GM18858 (cell line): ENCODE data around the gene COLEC11.
"Not testable (repeated sequence)": the region's sequence is repeated elsewhere in the genome, so short reads cannot be mapped to it uniquely, and the experiment has no call there.

ENCODE experiments used
- ATAC-seq: cut with Tn5 transposase; IDR thresholded peaks from one replicate; pipeline ENCODE4 v1.9.1; 2021; ENCODE audit not compliant: unreplicated experiment

The COLEC11 gene

DNA sequence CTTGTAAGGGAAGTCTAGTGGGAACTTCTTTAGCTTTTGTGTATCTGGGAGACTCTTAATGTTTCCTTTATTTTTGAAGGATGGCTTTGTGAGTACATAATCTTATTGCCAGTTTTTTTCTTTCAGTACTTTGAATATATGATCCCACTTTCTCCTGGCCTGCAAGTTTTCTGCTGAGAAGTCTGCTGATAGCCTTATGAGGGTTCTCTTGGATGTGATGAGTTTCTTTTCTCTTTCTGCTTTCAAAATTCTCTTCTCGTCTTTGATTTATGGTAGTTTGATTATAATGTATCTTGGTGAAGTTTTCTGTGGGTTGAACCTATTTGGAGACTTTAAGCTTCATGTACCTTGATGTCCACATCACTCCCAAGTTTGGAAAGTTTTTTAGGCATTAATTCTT lies 28.1 kb downstream of the COLEC11 start:
- no peak for ATAC-seq

DNA sequence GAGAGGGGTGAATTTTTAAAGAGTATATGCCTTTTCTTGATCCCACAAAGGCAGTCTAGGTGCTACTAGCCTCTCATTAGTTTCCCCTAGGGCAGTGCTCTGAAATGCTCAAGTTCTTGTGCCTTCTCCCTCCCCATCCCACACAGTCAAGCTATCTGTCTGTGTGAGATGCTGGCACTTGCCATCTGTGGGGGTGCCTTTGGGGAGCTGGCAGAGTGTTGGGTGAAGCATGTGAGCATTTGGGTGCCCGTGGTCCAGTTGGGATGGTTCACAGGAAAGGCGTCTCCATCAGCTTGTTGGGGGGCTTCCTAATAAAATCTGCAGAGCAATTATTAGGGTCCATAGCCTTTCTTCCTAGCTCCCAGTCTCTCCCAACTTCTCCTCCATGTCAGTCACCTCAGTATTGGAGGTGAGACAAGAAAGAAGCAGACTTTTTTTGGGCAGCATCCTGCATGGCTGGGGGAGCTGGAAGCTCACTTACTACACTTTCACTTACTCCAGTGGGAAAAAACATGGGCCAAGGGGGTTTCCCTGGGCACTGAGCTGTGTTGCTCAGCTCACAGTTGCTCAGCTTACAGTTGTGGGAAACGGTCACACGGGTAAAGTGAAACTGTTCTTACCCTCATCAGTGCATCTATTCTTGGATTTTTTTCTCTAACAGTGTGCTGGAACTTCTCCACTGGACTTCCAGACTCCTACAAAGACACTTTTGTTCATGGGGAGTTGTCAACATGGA lies 29.3 kb downstream of the COLEC11 start:
- peak; percentile 55 for ATAC-seq

- no peak for ATAC-seq
Measured at GRCh38 chr2:3625186-3625585, 30.3 kb downstream of the COLEC11 start.

DNA sequence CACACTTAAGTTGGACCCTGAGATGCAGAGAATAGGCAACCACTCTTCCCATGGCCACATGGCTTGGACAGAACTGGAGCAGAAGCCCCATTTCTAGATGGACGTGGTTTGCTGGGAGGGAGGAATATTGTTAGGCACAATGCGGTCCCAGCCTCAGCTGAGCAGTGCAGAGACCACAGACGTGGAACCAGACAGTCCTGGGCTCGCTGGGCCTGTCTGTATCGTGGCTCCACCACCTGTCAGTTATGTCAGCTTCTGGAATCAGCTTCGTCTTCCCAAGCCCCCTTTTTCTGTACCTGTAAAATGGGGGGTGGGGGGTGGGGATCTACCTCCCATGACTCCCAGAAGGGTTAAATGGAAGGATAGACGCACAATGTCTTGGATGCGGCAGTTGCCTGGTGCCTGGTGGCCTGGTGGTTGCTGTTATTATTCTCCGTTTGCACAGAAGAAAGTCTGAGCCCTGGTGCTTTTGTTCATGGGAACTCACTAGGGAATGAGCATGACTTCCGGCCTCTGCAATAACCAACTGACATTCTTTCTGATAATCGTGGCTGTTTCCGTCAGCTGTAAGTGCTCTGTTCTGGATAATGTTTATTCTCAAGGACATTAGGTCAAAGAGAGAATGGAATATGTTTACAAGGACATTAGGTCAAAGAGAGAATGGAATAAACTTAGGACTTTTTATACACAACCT lies 31.4 kb downstream of the COLEC11 start:
- no peak for ATAC-seq

GRCh38 chr2:3626812-3627499 lies 32.0 kb downstream of the COLEC11 start:
- ATAC-seq: no peak

DNA sequence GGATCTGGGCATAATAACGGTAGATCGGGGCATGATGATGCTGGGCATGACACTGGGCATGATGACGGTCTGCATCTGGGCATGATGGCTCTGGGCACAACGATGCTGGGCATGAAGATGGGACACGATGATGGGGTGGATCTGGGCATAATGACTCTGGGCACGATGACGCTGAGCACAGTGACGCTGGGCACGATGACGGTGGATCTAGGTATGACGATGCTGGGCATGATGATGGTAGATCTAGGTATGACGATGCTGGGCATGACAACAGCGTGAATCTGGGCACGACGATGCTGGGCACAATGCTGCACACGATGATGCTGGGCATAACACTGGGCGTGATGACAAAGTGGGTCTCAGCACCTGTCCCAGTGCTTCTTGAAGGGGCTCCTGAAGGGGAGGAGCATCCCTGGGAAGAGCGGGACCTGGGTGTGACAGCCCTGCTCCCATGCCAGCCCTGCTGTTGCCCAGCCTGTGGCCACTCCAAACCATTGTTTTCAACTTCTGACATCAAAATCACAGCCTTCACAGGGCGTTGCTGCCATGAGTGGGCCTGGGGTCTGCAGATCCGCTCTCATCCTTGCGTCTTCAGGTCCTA lies 32.7 kb downstream of the COLEC11 start:
- no peak for ATAC-seq

DNA sequence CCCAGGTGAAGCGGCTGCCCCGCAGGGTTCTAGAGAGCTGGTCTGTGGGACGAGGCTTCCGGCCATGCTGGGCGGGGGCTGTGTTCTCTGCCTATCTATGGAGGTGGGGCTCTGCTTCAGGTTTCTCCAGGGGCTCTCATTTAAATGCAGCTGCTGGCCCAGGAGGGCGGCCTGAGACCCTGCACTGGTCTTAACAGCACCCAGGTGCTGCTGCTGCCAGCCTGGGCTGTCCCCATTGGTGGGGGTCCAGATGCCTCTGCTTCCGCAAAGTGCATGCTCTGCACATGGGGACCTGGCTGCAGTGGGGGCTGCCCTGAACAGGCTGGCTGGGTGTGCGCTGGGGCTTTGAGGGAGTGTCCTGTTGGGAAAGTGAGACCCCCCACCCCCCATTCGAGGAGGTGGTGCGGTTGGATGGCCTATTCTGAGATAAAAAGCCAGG lies 33.3 kb downstream of the COLEC11 start:
- no peak for ATAC-seq

DNA sequence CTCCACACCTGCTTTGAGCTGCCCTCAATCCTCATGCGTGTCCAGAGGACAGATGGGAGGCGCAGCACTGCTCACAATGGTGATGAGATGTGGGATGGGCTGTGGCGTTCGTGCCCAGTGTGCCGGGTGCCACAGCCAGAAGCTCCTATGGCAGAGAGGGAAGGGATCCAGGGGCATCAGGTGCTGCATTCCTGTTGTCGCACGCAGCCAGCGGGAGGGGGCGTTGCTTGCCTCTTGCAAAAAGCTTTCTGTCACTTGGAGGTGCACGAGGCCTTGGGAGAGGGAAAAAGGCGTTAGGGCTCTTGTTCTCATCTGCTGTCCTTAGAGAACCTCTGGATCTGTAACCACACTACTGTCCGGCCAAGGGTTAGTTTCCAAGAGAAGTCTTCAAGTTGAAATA lies 33.9 kb downstream of the COLEC11 start:
- no peak for ATAC-seq

GRCh38 chr2:3630631-3631030 lies 35.7 kb downstream of the COLEC11 start:
- no peak for ATAC-seq

DNA sequence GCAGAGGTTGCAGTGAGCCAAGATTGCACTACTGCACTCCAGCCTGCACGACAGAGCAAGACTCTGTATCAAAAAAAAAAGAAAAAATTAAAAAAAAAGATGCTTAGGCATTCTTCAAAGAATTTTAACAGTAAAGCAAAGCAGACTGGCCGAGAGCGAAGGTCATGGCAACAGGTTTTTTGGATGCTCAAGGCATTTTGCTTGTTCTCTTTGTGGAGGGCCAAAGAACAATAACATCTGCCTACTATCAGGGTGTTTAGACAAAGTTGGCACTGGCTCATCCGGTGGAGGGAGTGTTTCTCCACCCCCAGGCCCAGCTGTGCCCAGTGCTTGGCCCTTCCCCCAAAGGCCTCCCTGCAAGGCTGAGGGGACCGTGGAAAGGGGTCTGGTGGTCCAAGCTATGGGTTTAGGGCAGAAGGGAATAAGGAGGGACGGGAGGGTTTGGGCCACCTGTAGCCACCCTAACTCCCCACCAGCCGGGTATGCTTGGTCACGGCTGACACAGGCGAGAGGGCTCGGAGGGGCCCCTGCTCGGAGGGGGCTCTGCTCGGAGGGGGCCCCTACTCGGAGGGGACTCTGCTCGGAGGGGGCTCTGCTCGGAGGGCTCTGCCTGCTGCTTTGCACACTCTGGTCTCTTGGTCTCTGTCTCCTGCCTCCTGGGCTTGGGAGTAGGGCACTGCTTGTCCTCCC lies 36.4 kb downstream of the COLEC11 start:
- no peak for ATAC-seq

GRCh38 chr2:3631851-3632659 lies 37.1 kb downstream of the COLEC11 start:
- ATAC-seq: no peak

DNA sequence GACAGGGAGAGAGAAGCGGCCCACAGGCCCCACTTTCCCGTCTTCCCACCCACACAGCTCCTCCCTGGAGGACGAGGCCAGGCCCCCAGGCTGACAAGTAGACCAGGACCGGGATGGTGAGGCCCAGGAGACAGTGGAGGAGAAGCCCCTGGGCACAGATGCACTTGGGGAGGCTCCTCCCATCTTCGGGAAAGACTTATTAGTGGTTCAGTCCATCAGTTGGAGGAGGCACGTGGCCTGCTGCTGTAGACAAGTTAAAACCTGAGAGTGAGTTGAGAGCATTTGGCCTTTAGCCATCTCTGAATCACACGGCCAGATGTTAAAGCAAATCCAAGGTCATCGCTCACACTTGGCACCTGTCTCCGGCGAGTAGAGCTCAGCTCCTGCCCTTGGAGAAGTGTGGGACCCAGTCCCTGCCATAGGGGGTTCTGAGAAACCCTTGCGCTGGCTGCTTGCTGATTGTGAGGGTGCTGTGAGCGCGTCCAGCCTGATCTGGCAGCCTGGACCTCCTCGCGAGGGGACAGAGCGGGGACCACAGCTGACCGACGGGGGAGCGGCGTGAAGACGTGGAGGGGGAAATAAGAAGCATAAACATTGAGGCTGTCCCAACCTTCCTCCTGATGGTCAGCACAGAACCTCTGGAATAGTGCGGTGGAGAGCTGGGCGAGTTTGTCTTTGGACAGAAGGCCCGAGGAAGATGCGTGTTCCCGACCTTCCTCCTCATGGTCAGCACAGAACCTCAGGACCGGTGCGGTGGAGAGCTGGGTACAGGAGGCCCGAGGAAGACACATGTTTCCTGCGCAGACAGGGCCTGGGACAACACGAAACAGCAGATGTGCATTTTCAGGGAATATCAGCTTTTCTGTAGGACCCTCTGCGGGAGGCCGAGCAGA lies 38.4 kb downstream of the COLEC11 start:
- no peak for ATAC-seq

- ATAC-seq: no peak
Measured at GRCh38 chr2:3633982-3634595, 39.2 kb downstream of the COLEC11 start.

- no peak for ATAC-seq
Measured at GRCh38 chr2:3634596-3635121, 39.7 kb downstream of the COLEC11 start.

GRCh38 chr2:3635171-3635974 lies 40.5 kb downstream of the COLEC11 start:
- no peak for ATAC-seq

DNA sequence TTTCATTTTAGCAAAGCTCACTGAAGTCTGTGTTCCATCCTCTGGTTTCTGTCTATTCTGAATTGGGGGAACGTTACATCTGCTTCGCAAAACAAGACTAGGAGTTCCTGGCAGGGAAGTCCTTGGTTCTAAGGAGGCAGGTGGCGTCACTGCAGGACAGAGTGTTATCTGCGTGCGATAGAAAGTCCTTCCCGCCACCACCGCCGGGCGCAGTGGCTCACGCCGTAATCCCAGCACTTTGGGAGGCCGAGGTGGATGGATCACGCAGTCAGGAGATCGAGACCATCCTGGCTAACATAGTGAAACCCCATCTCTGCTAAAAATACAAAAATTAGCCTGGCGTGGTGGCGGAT lies 41.0 kb downstream of the COLEC11 start:
- not testable (repeated sequence) for ATAC-seq

GRCh38 chr2:3636586-3637310 lies 41.8 kb downstream of the COLEC11 start:
- no peak for ATAC-seq
